Gastrocnemius medialis (tissue), 4 donors: Measurements from ENCODE around the gene KIFC3.

Experiments
- CTCF ChIP-seq, 5 experiments: fragments of 450-650 bp in 3 of 5; fragments of 200-600 bp in 2 of 5; sonication (generic) in 2 of 5; IDR thresholded peaks in 4 of 5; conservative IDR thresholded peaks in 1 of 5; 1 replicate in 4 of 5; 2 replicates in 1 of 5; pipeline ENCODE4 v1.5.1; 2016 to 2019; ENCODE audit warnings: antibody characterized with exemption in 5 of 5, mild to moderate bottlenecking in 3 of 5, moderate library complexity in 3 of 5
- POLR2A ChIP-seq, 2 donors: fragments of 450-650 bp; IDR thresholded peaks; one replicate each; pipeline ENCODE4 v1.6.1; 2017; ENCODE audit warnings: antibody characterized with exemption in 2 of 2, mild to moderate bottlenecking in 2 of 2, moderate library complexity in 2 of 2

- TF ChIP-seq CTCF (IDR thresholded peaks at IDR 0.05 in 4 of 5, conservative IDR thresholded peaks at IDR 0.05 in 1 of 5) (no peak), POLR2A (IDR thresholded peaks at IDR 0.05) (peak in 1 of 2 donors; percentile 19)
These were observed 13.9 kb upstream of the KIFC3 start for GRCh38 chr16:57815987-57816745.
